HepG2 (cell line): Measurements from ENCODE around the gene GCDH. TPM values are rescaled to one million over a fixed set of nuclear protein-coding genes. Genes with fewer than 3 reads are reported as not detected.

ENCODE experiments used
- DMAP1 ChIP-seq: IDR thresholded peaks from 2 replicates; pipeline ENCODE4 v1.6.1; 2016
- MIXL1 ChIP-seq: IDR thresholded peaks from 2 replicates; pipeline ENCODE4 v1.6.1; 2016
- NFKB2 ChIP-seq: sonication (generic); formaldehyde crosslinking; IDR thresholded peaks from 2 replicates; pipeline ENCODE4 v1.4.0; 2020; ENCODE audit warnings: missing genetic modification reagents, borderline replicate concordance
- SMAD1 ChIP-seq: sonication (generic); formaldehyde crosslinking; IDR thresholded peaks from 2 replicates; pipeline ENCODE4 v1.4.0; 2020; ENCODE audit warnings: missing genetic modification reagents, low read depth, mild to moderate bottlenecking, borderline replicate concordance
- SRF ChIP-seq: IDR thresholded peaks from 2 replicates; pipeline ENCODE4 v1.6.1; 2011; ENCODE audit warnings: mild to moderate bottlenecking, low read depth, low read length, moderate library complexity
- TBX2 ChIP-seq: sonication (generic); formaldehyde crosslinking; IDR thresholded peaks from 2 replicates; pipeline ENCODE4 v1.5.0; 2020; ENCODE audit warnings: missing genetic modification reagents, mild to moderate bottlenecking, borderline replicate concordance
- ZNF224 ChIP-seq: sonication (generic); formaldehyde crosslinking; IDR thresholded peaks from 2 replicates; pipeline ENCODE4 v1.5.0; 2020; ENCODE audit warnings: mild to moderate bottlenecking, missing genetic modification reagents
- ZNF350 ChIP-seq: sonication (generic); formaldehyde crosslinking; IDR thresholded peaks from 2 replicates; pipeline ENCODE4 v1.4.0; 2020; ENCODE audit warnings: mild to moderate bottlenecking, low read depth, missing genetic modification reagents, borderline replicate concordance
- ZNF567 ChIP-seq: sonication (generic); formaldehyde crosslinking; IDR thresholded peaks from 2 replicates; pipeline ENCODE4 v1.8.1; 2023; ENCODE audit warnings: mild to moderate bottlenecking, missing genetic modification reagents, borderline replicate concordance
- ZSCAN29 ChIP-seq: sonication (generic); formaldehyde crosslinking; conservative IDR thresholded peaks from 2 replicates; pipeline ENCODE4 v1.4.0; 2020; ENCODE audit warnings: mild to moderate bottlenecking, missing genetic modification reagents
- polyA plus RNA-seq, 8 experiments: library from polyadenylated mRNA; depleted of rRNA in 3 of 8; stranded (reverse) in 7 of 8; unstranded in 1 of 8; fragments of >200 nt; fragmentation: Illumina TruSeq in 4 of 8; extraction: Trizol in 4 of 8; gene quantifications; 2 replicates each; pipeline versions ENCODE4 v1.2.1 to v1.2.3, GENCODE V29; 2011 to 2016; ENCODE audit warnings: low read depth in 4 of 8, missing spikeins in 1 of 8, mixed read lengths in 1 of 8; ENCODE audit not compliant: insufficient read depth in 1 of 8
- total RNA-seq, 5 experiments: library from RNA; depleted of rRNA; stranded (reverse); fragments of >200 nt; fragmentation: Illumina TruSeq; extraction: Trizol; gene quantifications; 2 replicates each; pipeline ENCODE4 v1.2.3, GENCODE V29; 2016; ENCODE audit warnings: low read depth in 1 of 5
- TF ChIP-seq, protein P1 (sequence below): IDR thresholded peaks from 2 replicates; pipeline ENCODE4 v1.6.1; 2018; ENCODE audit warnings: missing genetic modification reagents, mild to moderate bottlenecking, missing compliant biosample characterization
- TF ChIP-seq, protein P2 (sequence below): sonication (generic); formaldehyde crosslinking; IDR thresholded peaks from 2 replicates; pipeline ENCODE4 v1.4.0; 2020; ENCODE audit warnings: mild to moderate bottlenecking, low read depth, missing genetic modification reagents
- TF ChIP-seq, protein P3 (sequence below): sonication (generic); formaldehyde crosslinking; IDR thresholded peaks from 2 replicates; pipeline ENCODE4 v1.4.0; 2020; ENCODE audit warnings: missing genetic modification reagents, borderline replicate concordance
- TF ChIP-seq, protein P4 (sequence below): sonication (generic); formaldehyde crosslinking; IDR thresholded peaks from 2 replicates; pipeline ENCODE4 v1.4.0; 2020; ENCODE audit warnings: low read depth, missing genetic modification reagents
- TF ChIP-seq, protein P5 (sequence below): fragments of 450-650 bp; IDR thresholded peaks from 2 replicates; pipeline ENCODE4 v1.6.1; 2016

GCDH gene
- total and polyA plus RNA-seq, 2 of the 13 experiments (the other 11 are each of a cell fraction or from before 2014, with no cell fraction given): 15.1 to 38.0 TPM

DNA sequence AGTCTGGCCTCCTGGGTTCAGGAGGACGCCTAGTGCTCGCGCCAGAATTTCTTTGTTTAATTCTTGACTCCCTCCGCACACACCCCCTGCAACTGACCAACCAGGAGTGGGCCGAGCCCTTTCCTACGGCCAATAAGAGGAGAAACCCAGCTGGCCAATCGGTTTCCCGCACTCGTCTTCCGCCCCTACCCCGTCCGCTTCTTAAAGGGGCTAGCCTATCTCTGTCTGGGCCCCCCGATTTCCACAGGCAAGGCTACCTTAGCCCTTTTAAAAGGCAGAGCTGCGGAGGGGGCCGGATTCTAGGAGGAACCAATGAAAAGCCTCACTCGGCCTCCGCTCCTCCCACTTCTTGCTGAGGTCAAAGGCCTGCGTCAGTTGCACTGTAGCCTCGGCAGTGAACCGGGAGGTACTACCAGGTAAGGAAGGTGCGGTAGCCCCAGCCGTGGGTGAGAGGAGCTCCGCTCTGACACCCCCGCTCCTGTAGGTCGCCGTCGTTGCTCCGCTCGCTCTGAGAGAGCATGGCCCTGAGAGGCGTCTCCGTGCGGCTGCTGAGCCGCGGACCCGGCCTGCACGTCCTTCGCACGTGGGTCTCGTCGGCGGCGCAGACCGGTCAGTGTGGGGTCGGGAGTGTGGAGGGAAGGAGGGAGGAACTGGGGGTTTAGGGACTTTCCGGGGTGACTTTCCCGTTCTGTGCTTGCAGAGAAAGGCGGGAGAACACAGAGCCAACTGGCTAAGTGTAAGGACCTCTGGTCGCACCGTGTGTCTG lies at the start of gene GCDH (continued):
- TF ChIP-seq NFKB2 (CRISPR knock-in tag) (peak; percentile 37; the same call in 1 of the 2 replicates), ZNF224 (peak; percentile 72), ZSCAN29 (CRISPR knock-in tag) (peak; percentile 53; the same call in 1 of the 2 replicates), ZNF567 (CRISPR knock-in tag) (peak; percentile 87; the same call in 1 of the 2 replicates), TBX2 (CRISPR knock-in tag) (peak; percentile 59; the same call in 1 of the 2 replicates), SRF (0 out of 2 replicates have a peak, but pooled peaks have one; percentile 16), ZNF350 (CRISPR knock-in tag) (peak; percentile 91), MIXL1 (CRISPR knock-in tag) (0 out of 2 replicates have a peak, but pooled peaks have one; percentile 38), SMAD1 (CRISPR knock-in tag) (0 out of 2 replicates have a peak, but pooled peaks have one; percentile 46), DMAP1 (CRISPR knock-in tag) (peak; percentile 82; the same call in 1 of the 2 replicates)
- TF ChIP-seq, protein P1, sequence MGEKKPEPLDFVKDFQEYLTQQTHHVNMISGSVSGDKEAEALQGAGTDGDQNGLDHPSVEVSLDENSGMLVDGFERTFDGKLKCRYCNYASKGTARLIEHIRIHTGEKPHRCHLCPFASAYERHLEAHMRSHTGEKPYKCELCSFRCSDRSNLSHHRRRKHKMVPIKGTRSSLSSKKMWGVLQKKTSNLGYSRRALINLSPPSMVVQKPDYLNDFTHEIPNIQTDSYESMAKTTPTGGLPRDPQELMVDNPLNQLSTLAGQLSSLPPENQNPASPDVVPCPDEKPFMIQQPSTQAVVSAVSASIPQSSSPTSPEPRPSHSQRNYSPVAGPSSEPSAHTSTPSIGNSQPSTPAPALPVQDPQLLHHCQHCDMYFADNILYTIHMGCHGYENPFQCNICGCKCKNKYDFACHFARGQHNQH (CRISPR knock-in tag): 0 out of 2 replicates have a peak, but pooled peaks have one; percentile 37
- TF ChIP-seq, protein P2, sequence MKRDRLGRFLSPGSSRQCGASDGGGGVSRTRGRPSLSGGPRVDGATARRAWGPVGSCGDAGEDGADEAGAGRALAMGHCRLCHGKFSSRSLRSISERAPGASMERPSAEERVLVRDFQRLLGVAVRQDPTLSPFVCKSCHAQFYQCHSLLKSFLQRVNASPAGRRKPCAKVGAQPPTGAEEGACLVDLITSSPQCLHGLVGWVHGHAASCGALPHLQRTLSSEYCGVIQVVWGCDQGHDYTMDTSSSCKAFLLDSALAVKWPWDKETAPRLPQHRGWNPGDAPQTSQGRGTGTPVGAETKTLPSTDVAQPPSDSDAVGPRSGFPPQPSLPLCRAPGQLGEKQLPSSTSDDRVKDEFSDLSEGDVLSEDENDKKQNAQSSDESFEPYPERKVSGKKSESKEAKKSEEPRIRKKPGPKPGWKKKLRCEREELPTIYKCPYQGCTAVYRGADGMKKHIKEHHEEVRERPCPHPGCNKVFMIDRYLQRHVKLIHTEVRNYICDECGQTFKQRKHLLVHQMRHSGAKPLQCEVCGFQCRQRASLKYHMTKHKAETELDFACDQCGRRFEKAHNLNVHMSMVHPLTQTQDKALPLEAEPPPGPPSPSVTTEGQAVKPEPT (CRISPR knock-in tag): peak; percentile 66; the same call in 1 of the 2 replicates
- TF ChIP-seq, protein P3, sequence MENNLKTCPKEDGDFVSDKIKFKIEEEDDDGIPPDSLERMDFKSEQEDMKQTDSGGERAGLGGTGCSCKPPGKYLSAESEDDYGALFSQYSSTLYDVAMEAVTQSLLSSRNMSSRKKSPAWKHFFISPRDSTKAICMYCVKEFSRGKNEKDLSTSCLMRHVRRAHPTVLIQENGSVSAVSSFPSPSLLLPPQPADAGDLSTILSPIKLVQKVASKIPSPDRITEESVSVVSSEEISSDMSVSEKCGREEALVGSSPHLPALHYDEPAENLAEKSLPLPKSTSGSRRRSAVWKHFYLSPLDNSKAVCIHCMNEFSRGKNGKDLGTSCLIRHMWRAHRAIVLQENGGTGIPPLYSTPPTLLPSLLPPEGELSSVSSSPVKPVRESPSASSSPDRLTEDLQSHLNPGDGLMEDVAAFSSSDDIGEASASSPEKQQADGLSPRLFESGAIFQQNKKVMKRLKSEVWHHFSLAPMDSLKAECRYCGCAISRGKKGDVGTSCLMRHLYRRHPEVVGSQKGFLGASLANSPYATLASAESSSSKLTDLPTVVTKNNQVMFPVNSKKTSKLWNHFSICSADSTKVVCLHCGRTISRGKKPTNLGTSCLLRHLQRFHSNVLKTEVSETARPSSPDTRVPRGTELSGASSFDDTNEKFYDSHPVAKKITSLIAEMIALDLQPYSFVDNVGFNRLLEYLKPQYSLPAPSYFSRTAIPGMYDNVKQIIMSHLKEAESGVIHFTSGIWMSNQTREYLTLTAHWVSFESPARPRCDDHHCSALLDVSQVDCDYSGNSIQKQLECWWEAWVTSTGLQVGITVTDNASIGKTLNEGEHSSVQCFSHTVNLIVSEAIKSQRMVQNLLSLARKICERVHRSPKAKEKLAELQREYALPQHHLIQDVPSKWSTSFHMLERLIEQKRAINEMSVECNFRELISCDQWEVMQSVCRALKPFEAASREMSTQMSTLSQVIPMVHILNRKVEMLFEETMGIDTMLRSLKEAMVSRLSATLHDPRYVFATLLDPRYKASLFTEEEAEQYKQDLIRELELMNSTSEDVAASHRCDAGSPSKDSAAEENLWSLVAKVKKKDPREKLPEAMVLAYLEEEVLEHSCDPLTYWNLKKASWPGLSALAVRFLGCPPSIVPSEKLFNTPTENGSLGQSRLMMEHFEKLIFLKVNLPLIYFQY (CRISPR knock-in tag): no peak
- TF ChIP-seq, protein P4, sequence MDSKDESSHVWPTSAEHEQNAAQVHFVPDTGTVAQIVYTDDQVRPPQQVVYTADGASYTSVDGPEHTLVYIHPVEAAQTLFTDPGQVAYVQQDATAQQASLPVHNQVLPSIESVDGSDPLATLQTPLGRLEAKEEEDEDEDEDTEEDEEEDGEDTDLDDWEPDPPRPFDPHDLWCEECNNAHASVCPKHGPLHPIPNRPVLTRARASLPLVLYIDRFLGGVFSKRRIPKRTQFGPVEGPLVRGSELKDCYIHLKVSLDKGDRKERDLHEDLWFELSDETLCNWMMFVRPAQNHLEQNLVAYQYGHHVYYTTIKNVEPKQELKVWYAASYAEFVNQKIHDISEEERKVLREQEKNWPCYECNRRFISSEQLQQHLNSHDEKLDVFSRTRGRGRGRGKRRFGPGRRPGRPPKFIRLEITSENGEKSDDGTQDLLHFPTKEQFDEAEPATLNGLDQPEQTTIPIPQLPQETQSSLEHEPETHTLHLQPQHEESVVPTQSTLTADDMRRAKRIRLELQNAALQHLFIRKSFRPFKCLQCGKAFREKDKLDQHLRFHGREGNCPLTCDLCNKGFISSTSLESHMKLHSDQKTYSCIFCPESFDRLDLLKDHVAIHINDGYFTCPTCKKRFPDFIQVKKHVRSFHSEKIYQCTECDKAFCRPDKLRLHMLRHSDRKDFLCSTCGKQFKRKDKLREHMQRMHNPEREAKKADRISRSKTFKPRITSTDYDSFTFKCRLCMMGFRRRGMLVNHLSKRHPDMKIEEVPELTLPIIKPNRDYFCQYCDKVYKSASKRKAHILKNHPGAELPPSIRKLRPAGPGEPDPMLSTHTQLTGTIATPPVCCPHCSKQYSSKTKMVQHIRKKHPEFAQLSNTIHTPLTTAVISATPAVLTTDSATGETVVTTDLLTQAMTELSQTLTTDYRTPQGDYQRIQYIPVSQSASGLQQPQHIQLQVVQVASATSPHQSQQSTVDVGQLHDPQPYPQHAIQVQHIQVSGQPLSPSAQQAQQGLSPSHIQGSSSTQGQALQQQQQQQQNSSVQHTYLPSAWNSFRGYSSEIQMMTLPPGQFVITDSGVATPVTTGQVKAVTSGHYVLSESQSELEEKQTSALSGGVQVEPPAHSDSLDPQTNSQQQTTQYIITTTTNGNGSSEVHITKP (CRISPR knock-in tag): peak; percentile 45; the same call in 1 of the 2 replicates
- TF ChIP-seq, protein P5, sequence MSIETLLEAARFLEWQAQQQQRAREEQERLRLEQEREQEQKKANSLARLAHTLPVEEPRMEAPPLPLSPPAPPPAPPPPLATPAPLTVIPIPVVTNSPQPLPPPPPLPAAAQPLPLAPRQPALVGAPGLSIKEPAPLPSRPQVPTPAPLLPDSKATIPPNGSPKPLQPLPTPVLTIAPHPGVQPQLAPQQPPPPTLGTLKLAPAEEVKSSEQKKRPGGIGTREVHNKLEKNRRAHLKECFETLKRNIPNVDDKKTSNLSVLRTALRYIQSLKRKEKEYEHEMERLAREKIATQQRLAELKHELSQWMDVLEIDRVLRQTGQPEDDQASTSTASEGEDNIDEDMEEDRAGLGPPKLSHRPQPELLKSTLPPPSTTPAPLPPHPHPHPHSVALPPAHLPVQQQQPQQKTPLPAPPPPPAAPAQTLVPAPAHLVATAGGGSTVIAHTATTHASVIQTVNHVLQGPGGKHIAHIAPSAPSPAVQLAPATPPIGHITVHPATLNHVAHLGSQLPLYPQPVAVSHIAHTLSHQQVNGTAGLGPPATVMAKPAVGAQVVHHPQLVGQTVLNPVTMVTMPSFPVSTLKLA: peak; percentile 20; the same call in 1 of the 2 replicates
